A549 (cell line): ENCODE measurements around the gene DOK5. TPM values are rescaled to one million over a fixed set of nuclear protein-coding genes. Genes with fewer than 3 reads are reported as not detected.
A peak's percentile ranks its signal among the peaks of the same experiment; 100 is the strongest.

Source experiments
- ATAC-seq, 2 experiments: fragments of 200-7000 bp in 1 of 2; fragments of >200 bp in 1 of 2; cut with Nextera tagmentation in 1 of 2; cut with Tn5 transposase in 1 of 2; 3 replicates each; pipeline versions ENCODE4 v1.8.0 to v1.9.1; 2018 to 2020; ENCODE audit warnings: mild to moderate bottlenecking in 1 of 2, moderate library complexity in 1 of 2
- CTCF ChIA-PET: fragments of 300-600 bp; sonication (Branson Sonifier 250); formaldehyde crosslinking; extraction: SDS; loops from one replicate; lab custom pipeline; 2021; ENCODE audit warnings: antibody characterized with exemption, inconsistent platforms; lab: Yijun Ruan, JAX
- POLR2A ChIA-PET: fragments of 350-600 bp; formaldehyde crosslinking; extraction: SDS; loops from one replicate; lab custom pipeline; 2021; ENCODE audit warnings: antibody characterized with exemption, inconsistent platforms; lab: Yijun Ruan, JAX
- DNase-seq, 2 experiments: peaks; one replicate each; pipeline versions ENCODE4 v3.0.0 to v3.0.0-alpha.2; 2011 to 2016; ENCODE audit warnings: low read depth in 1 of 2, low spot score in 1 of 2
- FAIRE-seq: peaks from 2 replicates; lab custom pipeline; 2011; peaks lifted over from hg19 to GRCh38; lab: Jason Lieb, UNC
- H3K27ac ChIP-seq, 2 experiments: fragments of >200 bp; sonication (Bioruptor Twin); formaldehyde crosslinking; 3 replicates each; pipeline ENCODE4 v1.5.1; 2016 to 2017
- H3K4me1 ChIP-seq: fragments of >200 bp; sonication (Bioruptor Twin); formaldehyde crosslinking; 3 replicates; pipeline ENCODE4 v1.6.1; 2016
- H3K4me2 ChIP-seq: fragments of >200 bp; sonication (Bioruptor Twin); formaldehyde crosslinking; 3 replicates; pipeline ENCODE4 v1.6.1; 2016
- H3K4me3 ChIP-seq: fragments of >200 bp; sonication (Bioruptor Twin); formaldehyde crosslinking; 3 replicates; pipeline ENCODE4 v1.5.1; 2016
- H3K9me3 ChIP-seq: fragments of >200 bp; sonication (Bioruptor Twin); formaldehyde crosslinking; 3 replicates; pipeline ENCODE4 v1.6.1; 2016
- ATOH8 ChIP-seq: fragments of 250-450 bp; sonication (Bioruptor Pico); IDR thresholded peaks from 2 replicates; pipeline ENCODE4 v1.5.0; 2020; ENCODE audit warnings: low read depth, mild to moderate bottlenecking, moderate library complexity
- CBX8 ChIP-seq: fragments of 200-600 bp; sonication (generic); IDR thresholded peaks from 2 replicates; pipeline ENCODE4 v1.6.1; 2016
- EHMT2 ChIP-seq: fragments of 200-600 bp; sonication (generic); IDR thresholded peaks from 2 replicates; pipeline ENCODE4 v1.6.1; 2016; ENCODE audit warnings: antibody characterized with exemption, low read depth, mild to moderate bottlenecking, moderate library complexity
- ELK1 ChIP-seq: fragments of 150-350 bp; IDR thresholded peaks from 2 replicates; pipeline ENCODE4 v1.6.1; 2014; ENCODE audit warnings: low read depth, mild to moderate bottlenecking, low read length
- EP300 ChIP-seq, 2 experiments: fragments of >200 bp; sonication (Bioruptor Twin); formaldehyde crosslinking; IDR thresholded peaks; 2 replicates in 1 of 2; 3 replicates in 1 of 2; pipeline ENCODE4 v1.6.1; 2016 to 2017
- FOSL2 ChIP-seq, 2 experiments: fragments of 450-650 bp in 1 of 2; fragments of >200 bp in 1 of 2; sonication (Bioruptor Twin) in 1 of 2; formaldehyde crosslinking; IDR thresholded peaks; 2 replicates each; pipeline versions ENCODE4 v1.5.0 to v1.6.1; 2016 to 2020; ENCODE audit warnings: mild to moderate bottlenecking in 1 of 2, moderate library complexity in 1 of 2
- GATA3 ChIP-seq: IDR thresholded peaks from 2 replicates; pipeline ENCODE4 v1.6.1; 2012; ENCODE audit warnings: borderline replicate concordance
- HMGXB4 ChIP-seq: fragments of 250-450 bp; sonication (Bioruptor Pico); IDR thresholded peaks from 2 replicates; pipeline ENCODE4 v1.5.0; 2021; ENCODE audit warnings: mild to moderate bottlenecking, moderate library complexity, borderline replicate concordance
- HOXB13 ChIP-seq: fragments of 250-450 bp; sonication (Bioruptor Pico); IDR thresholded peaks from 2 replicates; pipeline ENCODE4 v1.5.0; 2020; ENCODE audit warnings: low read depth, mild to moderate bottlenecking, moderate library complexity
- JUNB ChIP-seq: fragments of >200 bp; sonication (Bioruptor Twin); formaldehyde crosslinking; IDR thresholded peaks from 2 replicates; pipeline ENCODE4 v1.6.1; 2016
- MYC ChIP-seq: IDR thresholded peaks from 2 replicates; pipeline ENCODE4 v1.6.1; 2012; ENCODE audit warnings: mild to moderate bottlenecking, inconsistent platforms, low read length, improper control_type of control experiment, borderline replicate concordance
- NFE2L2 ChIP-seq: fragments of 150-350 bp; conservative IDR thresholded peaks from 2 replicates; pipeline ENCODE4 v1.6.1; 2014; ENCODE audit warnings: low read length
- RCOR1 ChIP-seq: fragments of 150-350 bp; IDR thresholded peaks from 2 replicates; pipeline ENCODE4 v1.6.1; 2014; ENCODE audit warnings: antibody characterized with exemption, low read length, low read depth
- RFX5 ChIP-seq: fragments of 450-650 bp; IDR thresholded peaks from 2 replicates; pipeline ENCODE4 v1.7.1; 2014; ENCODE audit warnings: antibody characterized with exemption, mild to moderate bottlenecking, moderate library complexity
- ZC3H11A ChIP-seq: fragments of 450-650 bp; IDR thresholded peaks from 2 replicates; pipeline ENCODE4 v1.6.1; 2014; ENCODE audit warnings: antibody characterized with exemption, mild to moderate bottlenecking
- WGBS: methylation state at CpG from one replicate; pipeline ENCODE4 v1.1.6; 2017; ENCODE audit errors: missing lambda C conversion rate; 5-methylcytosine and 5-hydroxymethylcytosine counted together
- polyA plus RNA-seq, 4 experiments: library from polyadenylated mRNA; depleted of rRNA in 3 of 4; stranded (reverse); fragments of >200 nt; fragmentation: RNase III in 1 of 4; extraction: RNeasy Plus Mini Kit Qiagen cat#74134 plus additional on column Dnase treatment in 1 of 4; gene quantifications; 2 replicates in 3 of 4; 3 replicates in 1 of 4; pipeline ENCODE4 v1.2.3, GENCODE V29; 2011 to 2017
- TF ChIP-seq, protein P1 (sequence below): fragments of >200 bp; sonication (Bioruptor Twin); formaldehyde crosslinking; IDR thresholded peaks from 3 replicates; pipeline ENCODE4 v1.6.1; 2016
- TF ChIP-seq, protein P2 (sequence below): IDR thresholded peaks from 2 replicates; pipeline ENCODE4 v1.6.1; 2012

The DOK5 gene
- polyA plus RNA-seq, 2 of the 4 experiments (the other 2 are of a cell fraction) = not detected

DNA sequence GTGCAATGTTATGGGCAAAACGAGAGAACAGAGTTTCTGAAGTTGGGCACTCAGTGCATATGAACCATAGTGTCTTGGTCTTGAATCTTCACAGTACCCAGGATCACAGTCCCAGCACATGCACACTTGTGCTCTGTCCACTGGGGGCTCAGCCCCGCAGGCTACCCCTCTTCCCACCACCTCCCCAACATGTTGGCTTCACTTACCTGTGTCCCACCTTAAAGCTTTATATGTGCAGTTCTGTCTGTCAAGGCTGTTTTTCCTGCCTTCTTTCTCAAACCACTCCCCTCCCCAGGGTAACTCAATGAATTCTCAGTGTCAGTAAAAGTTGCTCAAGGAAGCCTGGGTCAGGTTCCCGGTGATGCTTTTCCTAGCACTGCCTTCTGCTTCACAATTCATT, 129.9 kb downstream of the DOK5 start:
- TF ChIP-seq ZC3H11A (no peak), JUNB (no peak), EP300 (IDR thresholded peaks at IDR 0.05) (no peak), ATOH8 (CRISPR knock-in tag) (no peak), CBX8 (no peak), FOSL2 (IDR thresholded peaks at IDR 0.05) (no peak), FOSL2 (CRISPR knock-in tag; IDR thresholded peaks at IDR 0.05) (no peak)
- TF ChIP-seq, protein P1, sequence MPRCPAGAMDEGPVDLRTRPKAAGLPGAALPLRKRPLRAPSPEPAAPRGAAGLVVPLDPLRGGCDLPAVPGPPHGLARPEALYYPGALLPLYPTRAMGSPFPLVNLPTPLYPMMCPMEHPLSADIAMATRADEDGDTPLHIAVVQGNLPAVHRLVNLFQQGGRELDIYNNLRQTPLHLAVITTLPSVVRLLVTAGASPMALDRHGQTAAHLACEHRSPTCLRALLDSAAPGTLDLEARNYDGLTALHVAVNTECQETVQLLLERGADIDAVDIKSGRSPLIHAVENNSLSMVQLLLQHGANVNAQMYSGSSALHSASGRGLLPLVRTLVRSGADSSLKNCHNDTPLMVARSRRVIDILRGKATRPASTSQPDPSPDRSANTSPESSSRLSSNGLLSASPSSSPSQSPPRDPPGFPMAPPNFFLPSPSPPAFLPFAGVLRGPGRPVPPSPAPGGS = no peak
- Histone ChIP-seq H3K4me2 (no peak overlapping the region), H3K4me3 (no peak overlapping the region), H3K4me1 (no peaks in the 10 kb centered on the region), H3K9me3 (no peaks in the 10 kb centered on the region), H3K27ac (no peak overlapping the region)
- ATAC-seq (0 out of 6 replicates have a peak, but pooled peaks of 1 of the 2 experiments have one; percentile 47), DNase-seq (no peak), FAIRE-seq (no peak)
- WGBS = 14% methylated on average over 3 of the region's 3 CpGs
- ChIA-PET CTCF (interaction anchor here (0.8 kb wide), 1 partner anchor 42 kb away, joined by 3 read pairs; no protein-coding TSS in a partner anchor), POLR2A (no interaction called here)

DNA sequence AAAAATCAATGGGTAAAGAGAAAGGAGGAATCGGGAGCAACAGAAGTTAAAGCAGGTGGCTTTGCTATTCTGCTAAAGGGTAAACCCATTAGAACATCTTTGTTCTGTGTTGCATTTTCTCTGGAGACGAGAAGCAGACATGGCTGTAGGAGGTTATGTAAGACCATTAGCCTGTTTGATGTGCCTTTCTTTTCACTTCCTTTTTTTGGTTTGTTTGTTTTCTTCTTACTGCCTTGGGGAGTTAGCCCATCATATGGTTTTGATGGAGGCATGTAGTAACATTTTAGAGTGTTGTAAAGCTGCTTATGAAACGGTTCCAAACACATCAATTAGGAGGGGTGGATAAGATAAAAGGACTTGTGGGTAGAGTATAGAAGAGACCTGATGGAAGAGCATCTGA, 131.0 kb downstream of the DOK5 start:
- 33% methylated on average over 3 of the region's 3 CpGs for WGBS
- CTCF ChIA-PET = interaction anchor here (0.8 kb wide), 1 partner anchor 41 kb away, joined by 3 read pairs; no protein-coding TSS in a partner anchor

GRCh38 chr20:54608039-54608745, 132.8 kb downstream of the DOK5 start:
- Histone ChIP-seq H3K4me3 (no peak overlapping the region), H3K4me2 (no peak overlapping the region), H3K9me3 (no peaks in the 10 kb centered on the region), H3K4me1 (no peaks in the 10 kb centered on the region), H3K27ac (no peak overlapping the region)
- DNase-seq (no peak), FAIRE-seq (no peak), ATAC-seq (no peak)
- ChIA-PET POLR2A (no interaction called here), CTCF (no interaction called here)
- WGBS = 70% methylated on average over 4 of the region's 4 CpGs
- TF ChIP-seq RCOR1 (no peak), RFX5 (no peak), HOXB13 (CRISPR knock-in tag) (no peak), EHMT2 (no peak), ELK1 (no peak)

More for the DNA sequence above, 131.0 kb downstream of the DOK5 start:
- no peaks in the 10 kb centered on the region for H3K9me3 ChIP-seq
- H3K4me1 ChIP-seq = no peaks in the 10 kb centered on the region
- H3K4me3 ChIP-seq = no peak overlapping the region
- H3K27ac ChIP-seq = no peak overlapping the region
- no peak for FAIRE-seq
- DNase-seq = no peak
- TF ChIP-seq MYC (no peak), HMGXB4 (no peak), GATA3 (no peak), NFE2L2 (no peak), FOSL2 (IDR thresholded peaks at IDR 0.05) (no peak), FOSL2 (CRISPR knock-in tag; IDR thresholded peaks at IDR 0.05) (no peak)
- TF ChIP-seq, protein P1 = no peak
- TF ChIP-seq, protein P2, sequence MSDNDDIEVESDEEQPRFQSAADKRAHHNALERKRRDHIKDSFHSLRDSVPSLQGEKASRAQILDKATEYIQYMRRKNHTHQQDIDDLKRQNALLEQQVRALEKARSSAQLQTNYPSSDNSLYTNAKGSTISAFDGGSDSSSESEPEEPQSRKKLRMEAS = no peak
- ATAC-seq = no peak
- H3K4me2 ChIP-seq = no peak overlapping the region
- POLR2A ChIA-PET = no interaction called here
